Measurements from ENCODE around the gene UBTF.
A peak's percentile ranks its signal among the peaks of the same experiment; 100 is the strongest.

The UBTF gene

GRCh38 chr17:44197107-44197506 is 22.4 kb downstream of the UBTF start:
- DNase-seq = no peak

DNA sequence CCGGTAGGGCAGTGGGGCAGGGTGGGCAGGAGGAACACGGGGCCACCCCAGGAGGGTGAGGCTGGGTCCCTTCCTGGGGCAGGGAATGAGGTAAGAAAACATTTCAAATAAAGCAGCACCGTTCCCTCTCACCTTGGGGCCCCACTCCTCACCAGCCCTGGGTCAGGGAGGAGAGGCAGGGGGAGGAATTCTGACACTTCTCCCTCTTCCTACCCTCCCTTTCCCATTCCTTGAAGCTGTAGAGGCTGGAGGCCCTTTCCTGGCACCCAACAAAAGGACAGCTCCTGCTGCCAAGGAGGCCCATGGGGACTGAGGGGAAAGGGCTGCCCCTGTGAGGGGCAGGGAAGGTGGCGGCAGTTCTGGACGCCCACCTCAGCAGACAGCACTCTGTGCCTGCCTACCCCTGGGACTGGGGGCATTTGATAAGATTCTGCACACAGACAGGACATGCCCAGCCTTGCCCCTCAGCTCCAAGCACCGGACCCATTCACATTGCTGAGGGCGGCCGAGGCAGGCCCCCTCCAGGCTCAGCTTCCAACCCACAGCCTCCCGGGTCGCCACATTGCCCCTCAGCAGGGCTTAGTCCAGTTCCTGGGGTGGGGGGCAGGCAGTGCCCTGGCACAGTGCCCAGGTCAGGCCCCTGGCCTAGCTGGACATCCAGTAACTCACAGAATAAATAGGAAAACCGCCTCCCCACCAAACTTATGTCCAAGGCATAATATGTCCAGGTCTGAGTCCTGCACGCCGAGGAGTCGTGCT is 26.0 kb downstream of the UBTF start:
- DNase-seq = no peak

DNA sequence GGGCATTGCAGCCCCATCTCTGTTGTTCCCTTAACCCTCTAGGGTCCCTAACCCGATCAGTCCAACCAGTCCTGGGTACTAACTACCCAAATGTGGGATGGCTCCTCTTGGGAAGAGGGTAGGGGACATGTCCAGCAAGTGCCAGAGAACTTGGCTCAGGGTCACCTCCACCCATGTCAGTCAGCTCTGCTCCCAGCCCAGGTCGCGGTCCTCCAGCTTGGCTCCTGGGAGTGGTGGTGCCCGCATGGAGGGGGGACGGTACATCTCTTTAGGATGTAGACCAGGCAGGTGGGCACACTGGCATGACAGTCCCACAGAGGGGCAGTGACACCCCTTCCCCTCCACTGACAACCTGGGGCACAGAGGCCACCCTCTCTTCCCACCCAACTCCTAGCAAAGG is 26.7 kb downstream of the UBTF start:
- DNase-seq = no peak

- no peak for DNase-seq
These were observed 27.5 kb downstream of the UBTF start for GRCh38 chr17:44191941-44192496.

DNA sequence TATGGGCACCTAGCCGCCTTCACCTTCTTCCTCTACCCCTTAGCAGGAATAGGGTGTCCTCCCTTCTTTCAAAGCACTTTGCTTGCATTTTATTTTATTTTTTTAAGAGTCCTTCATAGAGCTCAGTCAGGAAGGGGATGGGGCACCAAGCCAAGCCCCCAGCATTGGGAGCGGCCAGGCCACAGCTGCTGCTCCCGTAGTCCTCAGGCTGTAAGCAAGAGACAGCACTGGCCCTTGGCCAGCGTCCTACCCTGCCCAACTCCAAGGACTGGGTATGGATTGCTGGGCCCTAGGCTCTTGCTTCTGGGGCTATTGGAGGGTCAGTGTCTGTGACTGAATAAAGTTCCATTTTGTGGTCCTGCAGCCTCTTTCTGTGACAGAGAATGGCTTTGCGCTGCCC is 28.1 kb downstream of the UBTF start:
- no peak for DNase-seq

- DNase-seq = no peak
These were observed 29.0 kb downstream of the UBTF start for GRCh38 chr17:44190481-44190880.

- DNase-seq = no peak
These were observed 30.7 kb downstream of the UBTF start for GRCh38 chr17:44188576-44189403.

DNA sequence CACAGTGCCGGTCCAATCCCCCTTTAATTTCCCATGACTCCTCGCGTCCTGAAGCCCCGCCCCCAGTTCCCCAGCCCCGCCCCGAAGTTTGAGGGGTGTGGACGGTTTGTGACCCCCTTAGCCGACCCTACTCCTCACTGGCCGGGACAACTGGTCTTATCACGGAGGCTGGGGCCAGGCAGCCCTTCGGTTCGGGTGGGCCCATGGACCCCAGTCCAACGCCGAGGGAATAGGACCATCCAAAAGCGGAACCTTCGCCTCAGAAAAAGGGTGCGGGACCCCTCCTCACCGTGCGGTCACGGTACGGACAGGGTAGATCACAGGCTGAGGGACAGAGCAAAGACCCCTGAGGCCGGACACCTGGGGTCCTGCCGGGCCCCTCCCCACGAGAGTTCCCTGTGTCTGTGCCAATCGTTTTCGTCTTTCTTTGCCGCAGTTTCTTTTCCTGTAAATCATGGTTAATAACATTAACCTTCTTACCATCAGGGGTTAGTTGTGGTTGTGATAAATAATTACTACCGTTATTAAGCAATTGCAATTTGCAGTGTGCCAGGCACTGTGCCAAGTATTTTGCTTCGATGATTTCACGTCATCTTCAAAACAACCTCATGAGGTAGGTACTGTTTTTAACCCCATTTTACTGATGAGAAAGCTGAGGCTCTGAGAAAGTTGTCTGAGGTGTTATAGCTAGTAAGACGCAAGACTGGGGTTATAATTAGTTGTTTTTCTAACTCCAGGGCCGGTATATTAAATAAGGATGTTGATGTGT is 32.2 kb downstream of the UBTF start:
- no peak for DNase-seq

DNA sequence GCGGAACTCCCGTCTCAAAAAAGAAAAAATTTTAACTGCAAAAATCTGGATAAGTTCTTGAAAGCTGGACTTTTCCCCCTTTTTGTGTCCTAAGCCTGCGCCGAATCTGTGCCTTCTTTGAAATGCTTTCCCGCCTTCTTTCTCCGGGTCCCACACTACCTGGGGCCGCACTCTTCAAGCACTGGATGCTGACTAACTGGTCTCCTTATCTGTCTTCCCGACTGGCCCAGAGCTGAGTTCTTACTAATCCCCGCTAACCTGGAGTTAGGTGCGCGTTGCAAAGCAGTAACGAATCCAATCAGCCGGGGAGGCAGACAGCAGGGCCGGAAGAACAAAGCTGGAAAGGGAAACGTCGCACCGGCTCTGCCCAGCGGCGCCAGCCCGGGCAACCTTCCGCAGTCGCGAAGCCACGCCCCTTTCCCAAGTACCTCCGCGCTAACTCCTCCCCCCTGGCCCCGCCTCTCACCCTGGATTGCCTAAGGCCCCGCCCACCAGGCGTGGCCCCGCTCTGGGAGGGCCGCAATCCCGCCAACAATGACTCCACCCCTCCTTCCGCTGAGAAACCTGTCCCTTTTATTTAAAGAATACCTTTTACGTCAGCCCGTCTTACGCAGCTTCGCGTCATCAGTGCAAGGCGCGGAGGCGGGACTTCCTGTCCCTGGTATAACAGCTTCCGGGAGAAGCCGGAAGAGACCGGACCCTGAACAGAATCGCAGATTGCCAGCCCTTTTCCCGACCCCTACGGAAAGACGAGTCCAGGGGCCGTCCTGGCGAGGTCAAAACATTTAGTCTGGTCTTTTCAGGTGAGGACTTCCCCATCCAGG is 33.0 kb downstream of the UBTF start, which contains the start of gene TMUB2:
Gene TMUB2 (plus strand): TSS at position 666 of the 824 bp plus-strand sequence. CDS start 737 bp downstream, outside the sequence.
- peak; percentile 98 for DNase-seq

- no peak for DNase-seq
These were observed 35.2 kb downstream of the UBTF start for GRCh38 chr17:44184212-44184810.

GRCh38 chr17:44183024-44183423 is 36.5 kb downstream of the UBTF start:
- DNase-seq = no peak

DNA sequence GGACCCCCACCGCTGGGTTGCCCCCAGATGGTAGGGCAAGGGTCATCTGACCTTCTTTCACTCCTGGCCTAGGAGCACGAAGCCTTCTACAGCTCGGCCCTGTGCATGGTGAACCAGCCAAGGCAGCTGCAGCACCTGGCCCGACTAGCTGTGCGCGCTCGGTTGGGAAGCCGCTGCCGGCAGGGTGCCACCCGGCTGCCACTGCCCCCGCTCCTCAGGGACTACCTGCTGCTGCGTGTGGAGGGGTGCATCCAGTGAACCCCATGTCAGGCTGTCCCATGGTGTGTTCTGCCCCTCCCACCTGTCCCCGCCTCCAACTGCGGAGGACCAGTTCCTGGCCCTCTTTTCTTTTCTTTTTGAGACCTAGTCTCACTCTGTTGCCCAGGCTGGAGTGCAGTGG is 41.3 kb downstream of the UBTF start:
- no peak for DNase-seq

GRCh38 chr17:44177640-44178039 is 41.8 kb downstream of the UBTF start:
- DNase-seq = no peak

DNA sequence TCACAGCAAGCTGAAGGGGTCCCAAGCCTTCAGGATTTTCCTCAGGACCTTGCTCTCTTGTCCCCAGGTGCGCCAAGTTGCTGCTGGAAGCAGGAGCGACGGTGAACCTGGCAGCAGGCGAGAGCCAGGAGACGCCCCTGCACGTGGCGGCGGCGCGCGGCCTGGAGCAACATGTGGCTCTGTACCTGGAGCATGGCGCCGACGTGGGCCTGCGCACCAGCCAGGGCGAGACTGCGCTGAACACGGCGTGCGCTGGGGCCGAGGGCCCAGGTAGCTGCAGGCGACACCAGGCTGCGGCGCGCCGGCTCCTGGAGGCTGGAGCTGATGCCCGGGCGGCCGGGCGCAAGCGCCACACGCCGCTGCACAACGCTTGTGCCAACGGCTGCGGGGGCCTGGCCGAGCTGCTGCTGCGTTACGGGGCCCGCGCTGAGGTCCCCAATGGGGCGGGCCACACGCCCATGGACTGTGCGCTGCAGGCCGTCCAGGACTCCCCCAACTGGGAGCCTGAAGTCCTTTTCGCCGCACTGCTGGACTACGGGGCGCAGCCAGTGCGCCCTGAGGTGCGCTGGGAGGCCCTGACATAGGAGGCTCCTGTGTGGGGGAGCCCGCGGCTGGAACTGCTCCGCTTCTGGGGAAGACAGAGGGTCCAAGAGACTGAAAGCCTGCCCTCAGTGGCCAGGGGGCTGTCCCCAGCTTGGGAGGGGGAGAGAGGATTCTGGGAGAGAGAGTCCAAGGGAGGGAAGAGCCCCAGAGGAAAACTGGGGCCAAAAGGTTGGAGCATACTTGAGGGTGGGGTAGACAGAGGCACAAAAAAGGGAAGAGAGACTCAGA is 42.6 kb downstream of the UBTF start:
- DNase-seq = no peak

DNA sequence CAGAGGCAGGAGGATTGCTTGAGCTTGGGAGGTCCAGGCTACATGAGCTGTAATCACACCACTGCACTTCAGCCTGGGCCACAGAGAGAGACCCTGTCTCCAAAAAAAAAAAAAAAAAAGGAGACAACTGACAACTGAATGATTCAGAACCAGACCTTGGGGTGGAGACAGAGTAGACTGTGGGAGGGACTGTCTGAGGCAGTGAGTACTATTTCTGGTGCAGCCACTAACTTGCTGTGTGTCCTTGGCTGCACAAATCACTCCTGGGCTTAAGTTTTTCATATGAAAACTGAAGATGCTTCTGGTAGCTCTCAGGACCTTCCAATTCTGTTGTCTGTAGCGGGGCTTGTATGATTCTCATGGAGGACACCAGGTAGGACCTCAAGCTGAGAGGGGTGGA is 43.2 kb downstream of the UBTF start:
- DNase-seq = no peak

DNA sequence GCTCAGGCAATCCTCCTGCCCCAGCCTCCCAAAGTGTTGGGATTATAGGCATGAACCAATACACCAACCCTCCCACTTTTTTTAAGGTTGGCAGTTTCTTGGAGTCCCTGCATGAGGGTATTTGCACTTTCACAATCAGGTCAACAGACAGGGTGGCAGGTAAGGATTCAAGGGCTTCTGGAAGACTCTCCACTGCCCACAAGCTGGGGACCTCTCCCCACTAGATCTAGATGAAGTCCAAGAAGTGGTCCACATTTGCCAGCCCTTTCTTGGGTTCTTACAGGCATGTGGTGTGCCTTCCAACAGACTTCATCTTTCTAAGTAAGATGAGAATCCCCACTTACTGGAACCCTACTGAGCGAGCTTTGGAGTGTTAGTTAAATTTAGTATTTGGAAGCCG is 45.0 kb downstream of the UBTF start:
- no peak for DNase-seq

- DNase-seq = no peak
These were observed 47.5 kb downstream of the UBTF start for GRCh38 chr17:44171931-44172455.

GRCh38 chr17:44170499-44171201 is 48.8 kb downstream of the UBTF start, which contains the start of gene ASB16:
ASB16 (plus strand) TSS chr17:44170704; CDS start chr17:44170790, 86 bp downstream.
- no peak for DNase-seq

GRCh38 chr17:44170135-44170498 is 49.4 kb downstream of the UBTF start:
- DNase-seq = no peak
